ENCODE results near the gene LRRC8B. TPM values are rescaled to one million over a fixed set of nuclear protein-coding genes. Genes with fewer than 3 reads are reported as not detected.

Gene LRRC8B
- total RNA-seq, 1 donor from 2014 or later = 9.8 TPM

DNA sequence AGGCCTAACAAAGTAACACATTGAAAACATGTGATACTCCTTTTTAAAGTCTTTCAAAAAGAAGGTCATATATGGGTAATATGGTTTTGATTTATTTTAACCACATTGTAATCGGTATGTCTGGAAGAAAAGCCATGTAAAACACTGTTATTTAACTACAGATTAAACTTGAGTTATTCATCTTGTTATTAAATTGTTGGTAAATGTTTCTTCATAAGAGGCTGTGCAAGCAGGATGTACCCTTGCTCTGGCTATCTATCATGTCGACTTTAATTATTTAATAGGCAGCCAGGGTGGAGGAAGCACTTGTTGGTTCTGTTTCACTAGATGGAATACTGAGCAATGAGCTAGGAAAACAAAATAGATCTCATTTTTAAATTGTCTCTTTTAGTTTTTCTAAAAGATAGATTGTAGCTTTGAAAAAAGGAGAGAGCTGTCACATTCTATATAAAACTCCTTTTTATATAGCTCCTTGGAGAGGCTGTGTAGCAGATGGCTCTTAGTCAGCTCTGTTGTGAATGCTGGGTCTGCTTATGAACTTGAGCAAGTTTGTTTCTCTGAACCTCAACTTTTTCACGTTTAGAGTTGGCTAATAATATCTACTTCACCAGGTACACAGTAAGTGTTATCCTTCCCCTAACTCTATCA is 39.5 kb downstream of the LRRC8B start:
- H3K4me1 ChIP-seq = no peaks in the 10 kb centered on the region
- no peak overlapping the region for H3K4me3 ChIP-seq
- no peak for TF ChIP-seq POLR2A (IDR thresholded peaks at IDR 0.05)
- TF ChIP-seq, protein P1, sequence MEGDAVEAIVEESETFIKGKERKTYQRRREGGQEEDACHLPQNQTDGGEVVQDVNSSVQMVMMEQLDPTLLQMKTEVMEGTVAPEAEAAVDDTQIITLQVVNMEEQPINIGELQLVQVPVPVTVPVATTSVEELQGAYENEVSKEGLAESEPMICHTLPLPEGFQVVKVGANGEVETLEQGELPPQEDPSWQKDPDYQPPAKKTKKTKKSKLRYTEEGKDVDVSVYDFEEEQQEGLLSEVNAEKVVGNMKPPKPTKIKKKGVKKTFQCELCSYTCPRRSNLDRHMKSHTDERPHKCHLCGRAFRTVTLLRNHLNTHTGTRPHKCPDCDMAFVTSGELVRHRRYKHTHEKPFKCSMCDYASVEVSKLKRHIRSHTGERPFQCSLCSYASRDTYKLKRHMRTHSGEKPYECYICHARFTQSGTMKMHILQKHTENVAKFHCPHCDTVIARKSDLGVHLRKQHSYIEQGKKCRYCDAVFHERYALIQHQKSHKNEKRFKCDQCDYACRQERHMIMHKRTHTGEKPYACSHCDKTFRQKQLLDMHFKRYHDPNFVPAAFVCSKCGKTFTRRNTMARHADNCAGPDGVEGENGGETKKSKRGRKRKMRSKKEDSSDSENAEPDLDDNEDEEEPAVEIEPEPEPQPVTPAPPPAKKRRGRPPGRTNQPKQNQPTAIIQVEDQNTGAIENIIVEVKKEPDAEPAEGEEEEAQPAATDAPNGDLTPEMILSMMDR (IDR thresholded peaks at IDR 0.05) = no peak
- TF ChIP-seq POLR2AphosphoS5 (IDR thresholded peaks at IDR 0.05; ENCODE audit: insufficient read depth in 1 of 2, low read depth in 1 of 2) = no peak
- no peak overlapping the region for H3K27ac ChIP-seq
- H3K27me3 ChIP-seq = no peaks in the 10 kb centered on the region
- intact Hi-C loops (cut with DNase I) = no loop called here
- no peaks in the 10 kb centered on the region for H3K36me3 ChIP-seq
- H3K9me3 ChIP-seq = no peaks in the 10 kb centered on the region
- DNase-seq (ENCODE audit: extremely low spot score in 2 of 2) = no peak

- no peak for TF ChIP-seq POLR2A (IDR thresholded peaks at IDR 0.05)
- TF ChIP-seq POLR2AphosphoS5 (IDR thresholded peaks at IDR 0.05; ENCODE audit: insufficient read depth in 1 of 2, low read depth in 1 of 2) = no peak
- TF ChIP-seq, protein P1 (IDR thresholded peaks at IDR 0.05) = no peak
- intact Hi-C loops (cut with DNase I) = no loop called here
- Histone ChIP-seq H3K36me3 (no peaks in the 10 kb centered on the region), H3K27me3 (no peaks in the 10 kb centered on the region), H3K9me3 (no peaks in the 10 kb centered on the region), H3K4me1 (no peaks in the 10 kb centered on the region), H3K4me3 (no peak overlapping the region), H3K27ac (no peak overlapping the region)
- no peak for DNase-seq (ENCODE audit: extremely low spot score in 2 of 2)
Measured at GRCh38 chr1:89565521-89565920, 40.9 kb downstream of the LRRC8B start.

DNA sequence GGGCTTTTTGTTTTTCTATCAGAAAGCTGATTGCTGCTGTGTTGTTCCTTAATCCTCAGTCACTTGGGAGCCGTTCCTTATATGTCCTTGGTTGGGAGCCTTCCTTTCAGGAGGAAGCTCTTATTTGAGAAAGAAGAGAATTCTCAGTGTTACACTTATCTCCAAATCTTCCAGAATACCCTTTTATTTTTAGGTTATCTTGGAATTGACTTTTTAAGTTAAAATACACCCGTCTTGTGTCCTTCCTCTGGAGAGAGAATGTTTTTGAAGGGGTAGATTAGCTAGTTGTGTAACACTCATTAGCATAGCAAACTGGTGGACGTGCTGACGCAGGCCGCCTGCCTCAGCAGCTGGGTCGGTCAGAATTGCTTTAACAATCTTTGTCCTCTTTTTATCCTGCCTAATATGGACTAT is 42.1 kb downstream of the LRRC8B start:
- TF ChIP-seq POLR2A (IDR thresholded peaks at IDR 0.05) = no peak
- no peak for TF ChIP-seq POLR2AphosphoS5 (IDR thresholded peaks at IDR 0.05; ENCODE audit: insufficient read depth in 1 of 2, low read depth in 1 of 2)
- TF ChIP-seq, protein P1 (IDR thresholded peaks at IDR 0.05) = no peak
- no peaks in the 10 kb centered on the region for H3K36me3 ChIP-seq
- no peak for DNase-seq (ENCODE audit: extremely low spot score in 2 of 2)
- H3K27ac ChIP-seq = no peak overlapping the region
- no peaks in the 10 kb centered on the region for H3K27me3 ChIP-seq
- H3K9me3 ChIP-seq = no peaks in the 10 kb centered on the region
- intact Hi-C loops (cut with DNase I) = no loop called here
- no peak overlapping the region for H3K4me3 ChIP-seq
- H3K4me1 ChIP-seq = no peaks in the 10 kb centered on the region

DNA sequence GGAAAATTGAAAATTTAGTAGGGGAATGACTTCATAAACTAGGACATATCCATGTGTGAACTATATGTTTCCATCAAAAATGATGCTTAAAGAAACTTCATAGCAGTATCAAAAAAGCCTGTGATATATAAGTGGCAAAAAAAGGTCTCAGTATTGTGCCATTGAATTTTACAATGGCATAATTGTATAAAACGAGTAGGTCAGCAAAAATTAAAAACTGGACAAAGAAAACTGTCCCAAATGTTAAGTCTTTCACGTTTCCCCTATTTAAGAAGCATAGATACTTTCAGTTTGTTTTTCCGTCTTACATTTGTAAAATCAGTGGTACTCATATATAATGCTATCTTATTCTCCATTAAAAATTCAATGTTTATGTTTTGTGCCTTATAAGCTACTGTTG is 43.2 kb downstream of the LRRC8B start:
- Histone ChIP-seq H3K4me3 (no peak overlapping the region), H3K27ac (no peak overlapping the region), H3K36me3 (no peaks in the 10 kb centered on the region), H3K27me3 (no peaks in the 10 kb centered on the region), H3K9me3 (no peaks in the 10 kb centered on the region), H3K4me1 (no peaks in the 10 kb centered on the region)
- TF ChIP-seq POLR2AphosphoS5 (IDR thresholded peaks at IDR 0.05; ENCODE audit: insufficient read depth in 1 of 2, low read depth in 1 of 2) (no peak), POLR2A (IDR thresholded peaks at IDR 0.05) (no peak)
- TF ChIP-seq, protein P1 (IDR thresholded peaks at IDR 0.05) = no peak
- no peak for DNase-seq (ENCODE audit: extremely low spot score in 2 of 2)
- intact Hi-C loops (cut with DNase I) = no loop called here

- H3K36me3 ChIP-seq = peaks cover 0 to 3% of the 10 kb centered on the region in 2 donors
- H3K27me3 ChIP-seq = no peaks in the 10 kb centered on the region
- H3K27ac ChIP-seq = no peak overlapping the region
- no peak overlapping the region for H3K4me3 ChIP-seq
- no peaks in the 10 kb centered on the region for H3K4me1 ChIP-seq
- no peak for TF ChIP-seq POLR2AphosphoS5 (IDR thresholded peaks at IDR 0.05; ENCODE audit: insufficient read depth in 1 of 2, low read depth in 1 of 2)
- no peak for TF ChIP-seq POLR2A (IDR thresholded peaks at IDR 0.05)
- TF ChIP-seq, protein P1 (IDR thresholded peaks at IDR 0.05) = no peak
- intact Hi-C loops (cut with DNase I) = no loop called here
- H3K9me3 ChIP-seq = no peaks in the 10 kb centered on the region
- no peak for DNase-seq (ENCODE audit: extremely low spot score in 2 of 2)
Measured at GRCh38 chr1:89573410-89573809, 48.8 kb downstream of the LRRC8B start.
